Occipital lobe (tissue), 2 donors: ENCODE measurements around the gene DUXA. TPM values are rescaled to one million over a fixed set of nuclear protein-coding genes. Genes with fewer than 3 reads are reported as not detected.
"Not testable (repeated sequence)": the region's sequence is repeated elsewhere in the genome, so short reads cannot be mapped to it uniquely, and the experiment has no call there.

Experiments used
- DNase-seq: peaks from one replicate; lab custom pipeline; 2025; lab: John Stamatoyannopoulos, UW
- total RNA-seq: library from RNA; depleted of rRNA; stranded (reverse); fragments of >200 nt; gene quantifications from one replicate; pipeline ENCODE4 v1.2.3, GENCODE V29; 2014

The DUXA gene
- total RNA-seq: not detected

DNA sequence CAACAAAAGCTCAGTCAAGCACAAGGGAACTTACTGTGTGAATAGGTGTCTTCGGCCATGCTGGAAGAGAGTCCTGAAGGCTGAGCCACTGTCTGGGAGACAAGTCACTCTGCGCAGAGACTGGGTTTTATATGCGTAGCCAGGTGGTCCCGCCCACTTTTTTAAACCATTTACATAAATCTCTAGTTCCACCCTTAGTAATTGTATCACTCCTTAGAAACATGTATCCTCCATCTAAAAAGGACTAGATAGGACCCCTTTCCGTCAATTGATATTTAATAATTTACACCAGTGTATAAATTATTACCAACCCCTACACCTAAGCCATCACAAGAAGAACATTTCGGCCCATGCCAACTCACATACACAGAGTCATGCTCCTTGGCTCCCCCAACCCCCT is at the start of gene DUXA:
Gene DUXA, minus strand, starts transcription at position 101 of the 400 bp plus-strand sequence. Its CDS starts 42 bp downstream, at position 59.
- no peak for DNase-seq

DNA sequence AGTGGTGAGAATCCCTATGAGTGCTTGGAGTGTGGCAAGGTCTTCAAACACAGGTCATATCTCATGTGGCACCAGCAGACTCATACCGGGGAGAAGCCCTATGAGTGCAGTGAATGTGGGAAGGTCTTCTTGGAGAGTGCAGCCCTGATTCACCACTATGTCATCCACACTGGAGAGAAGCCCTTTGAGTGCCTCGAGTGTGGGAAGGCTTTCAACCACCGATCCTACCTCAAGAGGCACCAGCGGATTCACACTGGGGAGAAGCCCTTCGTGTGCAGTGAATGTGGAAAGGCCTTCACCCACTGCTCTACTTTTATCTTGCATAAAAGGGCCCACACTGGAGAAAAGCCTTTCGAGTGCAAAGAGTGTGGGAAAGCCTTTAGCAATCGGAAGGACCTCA is 44.8 kb upstream of the DUXA start:
- DNase-seq: no peak

DNA sequence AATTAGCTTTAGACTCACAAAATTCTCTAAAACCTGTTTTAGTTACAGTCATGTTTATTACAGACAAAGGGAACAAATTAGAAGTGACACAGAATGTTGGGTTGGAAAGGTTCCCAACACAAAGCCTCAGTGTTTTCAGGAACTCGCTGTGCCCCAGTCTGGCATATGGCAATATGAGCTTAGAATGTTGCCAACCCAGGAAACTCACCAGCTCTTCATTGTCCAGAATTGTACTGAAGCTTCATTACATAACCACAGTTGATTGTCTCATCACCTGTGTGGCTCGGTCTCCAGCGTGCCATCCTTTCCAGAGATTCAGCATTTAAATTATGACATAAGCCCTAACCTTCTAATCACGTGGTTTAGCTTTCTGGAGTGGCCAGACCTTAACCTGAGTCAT is 43.1 kb upstream of the DUXA start:
- DNase-seq: no peak

DNA sequence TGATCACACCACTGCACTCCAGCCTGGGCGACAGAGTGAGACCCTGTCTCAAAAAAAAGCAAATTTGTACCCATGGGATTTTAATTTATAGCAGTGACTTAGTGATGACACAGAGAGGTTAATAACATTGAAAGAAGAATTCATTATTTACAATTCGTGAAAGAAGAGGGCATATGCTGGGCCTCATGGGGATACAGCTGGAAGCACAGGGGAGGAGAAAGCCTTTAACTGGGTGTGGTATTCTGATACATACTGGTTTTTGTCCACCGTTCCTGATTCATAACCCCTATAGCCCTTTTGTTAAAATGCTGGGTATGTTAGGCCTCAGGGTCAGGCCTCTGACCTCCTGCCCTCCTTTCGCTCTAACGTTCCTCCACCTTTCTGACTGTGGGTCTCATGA is 34.9 kb upstream of the DUXA start:
- no peak for DNase-seq

DNA sequence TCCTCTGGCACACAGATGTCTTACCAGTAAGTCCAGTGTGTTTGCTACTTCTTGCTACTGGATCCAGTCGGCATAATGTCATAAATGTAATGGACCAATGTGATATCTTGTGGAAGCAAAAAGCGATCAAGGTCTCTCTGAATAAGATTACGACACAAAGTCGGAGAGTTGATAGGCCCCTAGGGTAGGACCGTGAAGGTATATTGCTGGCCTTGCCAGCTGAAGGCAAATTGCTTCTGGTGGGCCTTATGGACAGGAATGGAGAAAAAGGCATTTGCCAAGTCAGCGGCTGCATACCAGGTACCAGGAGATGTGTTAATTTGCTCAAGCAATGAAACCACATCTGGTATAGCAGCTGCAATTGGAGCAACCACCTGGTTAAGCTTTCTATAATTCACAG is 30.6 kb upstream of the DUXA start:
- not testable (repeated sequence) for DNase-seq

DNA sequence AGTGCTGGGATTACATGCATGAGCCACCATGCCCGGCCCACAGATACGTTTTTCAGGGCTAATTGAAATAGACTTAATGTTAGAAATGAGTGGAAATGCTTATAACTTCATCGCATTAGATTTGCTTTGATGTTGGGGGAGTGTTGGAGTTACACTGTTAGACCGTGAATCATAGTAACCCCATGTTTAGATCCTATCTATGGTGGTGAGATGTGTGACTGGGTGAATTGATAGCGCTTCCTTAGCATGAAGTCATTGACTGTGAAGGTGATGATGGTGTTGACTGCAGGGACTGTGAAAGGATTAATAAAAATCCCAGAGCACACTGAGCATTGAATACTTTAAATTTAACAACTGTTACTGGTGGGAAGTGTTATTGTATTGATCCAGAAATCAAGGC is 25.7 kb upstream of the DUXA start:
- no peak for DNase-seq

DNA sequence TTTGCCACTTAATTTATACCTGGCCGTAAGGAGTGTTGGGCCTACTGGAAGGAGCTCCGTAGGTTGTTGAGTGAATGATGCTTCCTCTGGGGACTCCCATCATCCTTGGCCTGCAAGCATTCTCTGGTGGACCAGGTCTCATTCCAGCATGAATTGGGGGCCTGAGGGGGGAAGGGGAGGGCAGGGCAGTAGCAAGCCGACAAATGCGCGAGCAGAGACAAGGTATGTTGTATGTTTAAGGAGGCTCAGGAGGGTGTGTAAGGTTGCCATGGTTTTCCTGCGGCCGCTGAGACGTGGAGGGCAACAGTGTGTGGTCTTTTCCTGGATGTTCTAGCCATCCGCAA is 24.8 kb upstream of the DUXA start:
- no peak for DNase-seq

DNA sequence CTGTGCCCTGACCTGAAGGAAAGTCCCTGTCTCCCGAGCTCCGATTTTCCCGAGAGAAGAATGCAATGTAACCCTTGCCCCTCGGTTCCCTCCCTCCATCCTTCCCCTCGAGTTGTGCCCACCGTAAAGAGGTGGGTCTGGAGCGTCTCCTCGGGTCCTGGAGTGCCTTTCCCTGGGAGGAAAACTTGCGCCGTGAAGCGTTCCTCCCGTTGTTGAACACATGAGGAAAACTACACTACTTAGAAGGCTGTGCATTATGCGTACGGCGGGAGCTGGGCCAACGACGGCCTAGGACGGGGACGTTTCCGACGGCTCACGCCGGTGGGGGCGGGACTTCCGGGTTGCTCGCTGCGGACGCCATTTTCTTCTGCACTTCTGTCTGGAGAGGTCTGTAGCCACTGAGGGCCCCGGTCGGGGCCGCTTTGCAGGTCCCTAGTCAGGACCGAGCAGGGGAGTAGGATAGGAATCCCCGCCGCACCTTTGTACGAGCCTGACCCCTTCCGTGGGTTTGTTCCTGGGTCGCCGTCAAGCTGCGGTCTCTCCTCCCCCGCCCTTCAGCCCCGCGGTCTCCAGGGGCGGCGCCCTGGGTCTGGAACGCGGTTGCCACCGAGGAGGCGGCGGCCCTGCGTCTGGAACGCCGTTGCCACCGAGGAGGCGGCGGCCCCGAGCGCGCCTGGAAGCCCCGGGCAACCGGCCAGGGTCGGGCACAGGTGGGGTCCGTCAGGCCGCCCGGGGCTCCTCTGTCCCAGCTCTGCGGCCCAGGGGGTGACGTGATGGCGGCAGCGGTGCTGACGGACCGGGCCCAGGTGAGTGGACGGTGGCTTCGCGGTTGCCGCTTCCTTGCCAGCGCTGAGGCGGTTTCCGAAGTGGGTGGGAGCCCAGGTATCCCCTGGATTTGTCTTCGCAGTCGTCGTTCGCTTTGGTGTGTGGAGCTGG is 24.1 kb upstream of the DUXA start, which contains the start of gene ZNF264:
Gene ZNF264, plus strand, starts transcription at position 360 of the 936 bp plus-strand sequence. Its CDS starts 414 bp downstream, at position 774.
- DNase-seq: peak; percentile 82

DNA sequence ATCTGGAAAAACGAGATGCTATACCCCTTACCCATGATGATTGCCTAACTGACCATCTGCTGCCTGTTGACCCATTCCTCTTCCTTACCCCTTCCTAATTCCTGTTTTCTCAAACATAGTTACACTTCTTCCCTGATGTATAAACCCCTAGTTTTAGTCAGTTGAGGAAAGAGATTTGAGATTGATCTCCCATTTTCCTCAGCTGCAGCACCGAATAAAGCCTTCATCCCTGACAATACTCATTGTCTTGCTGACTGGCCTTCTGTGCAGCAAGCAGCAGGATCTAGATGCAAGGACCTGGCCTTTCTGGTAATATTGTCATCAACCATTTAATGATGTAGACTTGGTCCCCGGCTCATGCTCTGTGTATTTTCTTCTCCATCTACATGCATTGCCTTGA is 23.0 kb upstream of the DUXA start:
- no peak for DNase-seq

DNA sequence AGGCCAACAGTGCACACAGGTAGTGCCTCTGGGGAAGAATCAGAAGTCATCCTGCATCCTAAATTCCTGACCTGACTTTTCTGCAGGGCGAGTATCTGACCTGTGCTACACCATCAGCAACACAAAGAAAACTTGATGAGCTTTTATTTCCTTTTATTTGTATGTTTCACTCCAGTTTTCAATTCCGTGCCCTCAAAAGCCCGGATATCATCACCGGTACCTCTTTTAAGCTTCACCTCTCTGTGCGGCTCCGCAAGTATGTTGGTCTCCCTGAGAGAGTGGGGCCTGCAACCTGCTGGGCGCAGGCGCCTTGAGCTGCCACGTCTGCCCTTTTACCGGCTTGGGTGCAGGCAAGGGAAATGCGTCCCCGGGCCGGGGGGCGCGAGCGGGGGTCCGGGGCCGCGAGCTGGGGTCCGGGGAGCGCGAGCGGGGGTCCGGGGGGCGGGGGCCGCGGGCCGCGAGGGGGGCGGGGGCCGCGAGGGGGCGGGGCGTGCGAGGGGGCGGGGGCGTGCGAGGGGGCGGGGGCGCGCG is 4.3 kb upstream of the DUXA start:
- DNase-seq: no peak

DNA sequence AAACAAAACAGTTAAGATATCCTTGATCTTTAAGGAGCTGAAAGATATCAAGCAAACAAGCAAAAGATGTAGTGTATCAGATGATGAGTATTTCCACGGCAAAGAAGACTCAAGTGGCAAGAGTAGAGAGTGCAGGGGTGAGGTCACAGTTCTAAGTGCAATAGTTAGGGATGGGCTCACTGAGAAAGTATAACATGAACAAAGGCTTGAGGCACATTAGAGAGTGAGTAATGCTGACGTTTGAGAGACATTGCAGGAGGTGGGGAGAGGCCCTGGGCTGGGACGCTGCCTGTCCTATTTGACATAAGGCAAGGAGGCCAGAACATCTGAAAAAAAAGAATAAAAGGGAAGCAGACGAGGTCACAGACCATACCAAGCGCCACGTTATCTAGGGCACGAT is 1.4 kb downstream of the DUXA start:
- DNase-seq: no peak

DNA sequence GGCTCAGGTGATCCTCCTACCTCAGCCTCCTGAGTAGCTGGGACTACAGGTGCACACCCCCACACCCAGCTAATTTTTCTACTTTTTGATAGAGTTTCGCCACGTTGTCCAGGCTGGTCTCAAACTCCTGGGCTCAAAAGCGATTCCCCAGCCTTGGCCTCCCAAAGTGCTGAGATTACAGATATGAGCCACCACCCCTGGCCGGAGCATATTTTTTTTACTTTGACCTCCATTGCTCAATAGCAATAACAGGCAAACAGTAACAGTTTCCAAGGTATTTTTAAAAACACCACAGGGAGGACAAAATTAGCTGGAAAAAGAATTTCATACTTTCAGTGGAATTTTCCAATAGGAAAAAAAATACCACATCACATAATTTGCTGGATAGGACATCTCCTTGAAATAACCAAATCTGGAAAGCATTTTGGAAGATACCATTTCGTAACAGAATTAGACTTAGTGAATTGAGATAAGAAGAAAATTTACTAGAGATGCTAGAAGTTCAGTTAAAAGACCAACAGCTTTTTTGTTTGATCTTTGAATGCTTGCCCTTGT is 5.2 kb downstream of the DUXA start:
- no peak for DNase-seq

DNA sequence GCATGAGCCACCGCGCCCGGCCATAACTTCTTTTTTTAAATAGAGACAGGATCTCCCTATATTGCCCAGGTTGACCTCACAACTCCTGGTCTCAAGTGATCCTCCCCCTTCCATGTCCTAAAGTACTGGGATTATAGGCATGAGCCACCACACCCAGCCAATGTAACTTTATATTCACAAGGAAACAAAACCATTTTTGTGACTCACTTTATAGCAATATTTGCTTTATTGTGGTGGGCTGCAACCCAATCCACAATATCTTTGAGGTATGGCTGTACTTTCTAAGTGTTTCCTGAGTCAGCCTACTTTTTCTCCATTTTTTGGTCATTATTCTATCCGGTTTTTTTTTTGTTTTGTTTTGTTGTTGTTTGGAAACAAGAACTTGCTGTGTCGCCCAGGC is 14.4 kb downstream of the DUXA start:
- DNase-seq: no peak

DNA sequence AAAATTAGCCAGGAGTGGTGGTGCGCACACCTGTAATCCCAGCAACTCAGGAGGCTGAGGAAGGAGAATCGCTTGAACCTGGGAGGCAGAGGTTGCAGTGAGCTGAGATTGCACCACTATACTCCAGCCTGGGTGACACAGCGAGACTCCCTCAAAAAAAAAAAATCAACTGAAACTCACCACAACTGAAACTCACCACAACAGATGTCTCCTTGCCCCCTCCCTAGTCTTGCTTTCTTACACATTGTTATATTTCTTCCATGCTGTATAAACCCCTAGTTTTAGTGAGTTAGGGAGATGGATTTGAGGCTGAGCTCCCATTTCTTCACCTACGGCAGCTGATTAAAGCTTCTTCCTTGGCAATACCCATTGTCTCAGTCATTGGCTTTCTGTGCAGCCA is 25.6 kb downstream of the DUXA start:
- no peak for DNase-seq

DNA sequence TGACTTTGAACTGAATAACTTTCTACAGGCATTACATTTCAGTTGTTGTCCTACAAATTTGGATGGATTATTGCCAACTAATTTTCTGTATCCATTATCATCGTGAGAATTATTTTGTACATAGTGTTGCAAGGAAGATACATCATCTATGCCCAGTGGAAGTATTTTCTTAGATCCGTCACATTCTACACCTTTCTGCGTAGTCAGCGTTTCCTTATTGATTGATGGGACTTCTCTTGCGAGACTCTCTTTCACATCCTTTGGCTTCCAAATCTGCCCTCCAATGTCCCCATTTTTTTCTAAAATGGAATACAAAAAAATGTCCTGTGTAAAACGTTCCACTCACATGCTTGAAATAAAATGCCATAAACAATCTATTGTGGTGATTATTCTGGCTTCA is 31.5 kb downstream of the DUXA start:
- DNase-seq: no peak

DNA sequence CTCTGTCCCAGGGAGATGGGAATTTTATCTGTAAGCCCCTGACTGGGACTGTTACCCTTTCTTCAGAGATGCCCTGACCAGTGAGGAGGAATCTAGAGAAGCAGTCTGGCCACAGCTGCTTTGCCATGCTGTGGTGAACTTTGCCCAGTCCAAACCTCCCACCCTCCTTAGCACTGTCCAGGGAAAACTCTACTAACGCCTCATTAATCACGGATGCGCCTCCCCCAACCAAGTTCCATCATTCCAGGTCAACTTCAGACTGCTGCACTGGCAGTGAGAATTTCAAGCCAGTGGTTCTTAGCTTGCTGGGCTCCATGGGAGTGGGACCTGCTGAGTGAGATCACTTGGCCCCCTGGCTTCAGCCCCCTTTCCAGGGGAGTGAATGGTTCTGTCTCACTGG is 39.9 kb downstream of the DUXA start:
- not testable (repeated sequence) for DNase-seq

DNA sequence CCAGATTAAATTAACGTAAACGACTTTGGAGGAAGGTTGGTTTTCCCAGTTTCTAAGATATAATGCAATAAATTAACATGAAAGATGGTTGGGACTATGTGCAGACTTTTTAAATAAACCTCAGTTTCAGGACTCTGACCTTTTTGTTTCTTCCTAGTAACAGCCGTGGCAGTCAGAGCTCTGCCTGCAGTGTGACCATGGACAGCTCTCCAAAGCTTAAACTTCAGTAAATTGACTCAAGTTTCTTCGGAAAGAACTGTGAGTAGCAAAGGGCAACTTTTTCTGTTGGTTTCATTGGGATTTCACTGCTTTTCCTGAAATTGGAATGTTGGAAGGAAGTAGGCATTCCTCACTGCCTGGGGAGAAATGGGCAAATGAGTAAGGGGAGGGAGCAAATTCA is 43.4 kb downstream of the DUXA start:
- DNase-seq: no peak

DNA sequence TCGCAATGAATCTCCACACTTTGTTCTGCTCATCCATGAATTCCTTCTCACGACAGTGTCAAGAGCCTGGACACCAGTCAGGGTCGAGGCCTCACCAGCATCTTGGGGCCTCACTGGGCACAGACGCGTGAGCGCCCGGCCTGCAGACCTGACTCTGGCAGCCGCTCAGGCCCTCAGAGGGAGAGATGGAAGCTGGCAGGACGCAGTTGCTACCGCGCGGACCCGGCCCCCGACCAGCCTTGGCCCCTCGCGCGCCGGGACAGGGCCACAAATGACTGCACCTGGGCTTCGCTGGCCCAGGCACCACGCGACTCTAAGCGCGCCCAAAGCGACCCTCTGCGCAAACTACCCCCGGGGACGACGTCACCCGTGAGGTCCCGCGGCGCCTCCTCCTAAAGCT is 48.4 kb downstream of the DUXA start:
- no peak for DNase-seq

DNA sequence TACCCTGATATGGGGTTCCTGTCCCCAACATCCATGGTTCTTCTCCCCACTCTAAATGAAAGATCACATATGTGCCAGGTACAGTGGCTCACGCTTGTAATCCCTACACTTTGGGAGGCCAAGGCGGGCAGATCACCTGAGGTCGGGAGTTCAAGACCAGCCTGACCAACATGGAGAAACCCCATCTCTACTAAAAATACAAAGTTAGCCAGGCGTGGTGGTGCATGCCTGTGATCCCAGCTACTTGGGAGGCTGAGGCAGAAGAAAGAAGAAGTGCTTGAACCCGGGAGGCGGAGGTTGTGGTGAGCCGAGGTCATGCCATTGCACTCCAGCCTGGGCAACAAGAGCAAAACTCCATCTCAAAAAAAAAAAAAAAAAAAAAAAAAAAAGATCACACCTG is 53.8 kb downstream of the DUXA start:
- DNase-seq: not testable (repeated sequence)

DNA sequence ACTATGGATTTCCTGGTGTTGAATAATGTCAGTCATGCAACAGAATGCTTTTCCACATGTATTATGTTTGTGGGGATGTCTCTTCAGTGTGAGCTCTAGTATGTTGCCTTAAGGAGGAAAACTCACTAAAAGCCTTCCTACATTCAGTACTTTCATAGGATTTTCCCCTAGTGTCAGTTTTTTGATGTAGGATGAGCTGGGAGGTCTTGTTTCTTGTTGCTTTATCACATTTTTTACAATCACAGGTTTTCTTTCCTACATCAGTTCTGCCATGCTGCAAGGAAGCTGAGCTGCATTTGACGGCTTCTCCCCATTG is 56.0 kb downstream of the DUXA start:
- DNase-seq: no peak

DNA sequence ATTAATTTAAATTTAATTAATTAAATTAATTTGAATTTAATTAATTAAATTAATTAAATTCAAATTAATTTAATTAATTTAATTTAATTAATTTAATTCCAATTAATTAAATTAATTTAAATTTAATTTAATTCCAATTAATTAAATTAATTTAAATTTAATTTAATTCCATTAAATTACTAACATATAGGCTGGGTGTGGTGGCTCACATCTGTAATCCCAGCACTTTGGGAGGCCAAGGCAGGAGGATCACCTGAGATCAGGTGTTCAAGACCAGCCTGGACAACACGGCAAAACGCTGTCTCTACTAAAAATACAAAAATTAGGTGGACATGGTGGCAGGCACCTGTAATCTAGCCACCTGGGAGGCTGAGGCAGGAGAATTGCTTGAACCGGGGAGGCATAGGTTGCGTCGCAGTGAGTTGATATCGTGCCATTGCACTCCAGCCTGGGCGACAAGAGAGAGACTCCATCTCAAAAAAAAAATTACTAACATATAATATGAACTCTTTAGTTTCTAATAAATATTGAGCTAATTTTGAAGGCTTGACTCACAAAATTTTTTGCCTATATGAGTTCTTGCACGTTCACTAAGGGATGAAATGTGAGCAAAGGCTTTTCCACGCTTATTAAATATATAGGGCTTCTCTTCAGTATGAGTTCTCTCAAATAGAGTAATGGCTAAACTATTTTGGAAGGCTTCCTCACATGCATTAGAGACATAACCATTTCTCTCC is 56.5 kb downstream of the DUXA start:
- no peak for DNase-seq

DNA sequence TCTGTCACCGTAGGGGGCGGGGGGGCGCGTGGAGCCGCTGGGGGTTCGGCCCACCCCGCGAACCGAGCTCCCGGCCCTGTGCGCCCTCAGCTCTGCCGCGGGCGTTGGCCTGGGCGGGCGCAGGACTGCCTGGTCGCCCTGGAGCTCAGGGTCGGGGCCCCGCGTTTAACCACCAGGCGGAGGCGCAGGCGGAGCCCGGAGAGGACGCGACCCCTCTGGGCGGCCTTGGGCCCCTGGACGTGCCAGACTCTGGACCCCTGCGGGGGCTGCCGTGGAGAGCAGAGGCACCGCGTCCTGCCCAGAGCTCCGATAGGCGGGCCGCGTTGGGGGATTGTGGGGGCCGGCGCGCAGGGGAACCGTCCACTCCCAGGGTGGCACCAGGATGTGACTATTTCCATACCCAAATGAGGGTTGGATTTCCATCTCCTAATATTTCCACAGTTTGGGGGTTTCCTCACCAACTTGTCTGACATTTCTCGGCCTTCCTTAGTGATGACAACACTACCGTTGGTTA is 60.5 kb downstream of the DUXA start:
- no peak for DNase-seq
